Stimulated activated CD8-positive, alpha-beta memory T cell treated with anti-CD3 and anti-CD28 coated beads, Interleukin-12 subunit alpha, Interleukin-12 subunit beta, amount 100 ng/mL, for 4 hours (primary cell): ENCODE measurements around the gene DTHD1.
A peak's percentile ranks its signal among the peaks of the same experiment; 100 is the strongest.

Source experiments
- DNase-seq: peaks from one replicate; pipeline ENCODE4 v3.0.0-alpha.2; 2020; ENCODE audit warnings: low read depth

DTHD1 gene

DNA sequence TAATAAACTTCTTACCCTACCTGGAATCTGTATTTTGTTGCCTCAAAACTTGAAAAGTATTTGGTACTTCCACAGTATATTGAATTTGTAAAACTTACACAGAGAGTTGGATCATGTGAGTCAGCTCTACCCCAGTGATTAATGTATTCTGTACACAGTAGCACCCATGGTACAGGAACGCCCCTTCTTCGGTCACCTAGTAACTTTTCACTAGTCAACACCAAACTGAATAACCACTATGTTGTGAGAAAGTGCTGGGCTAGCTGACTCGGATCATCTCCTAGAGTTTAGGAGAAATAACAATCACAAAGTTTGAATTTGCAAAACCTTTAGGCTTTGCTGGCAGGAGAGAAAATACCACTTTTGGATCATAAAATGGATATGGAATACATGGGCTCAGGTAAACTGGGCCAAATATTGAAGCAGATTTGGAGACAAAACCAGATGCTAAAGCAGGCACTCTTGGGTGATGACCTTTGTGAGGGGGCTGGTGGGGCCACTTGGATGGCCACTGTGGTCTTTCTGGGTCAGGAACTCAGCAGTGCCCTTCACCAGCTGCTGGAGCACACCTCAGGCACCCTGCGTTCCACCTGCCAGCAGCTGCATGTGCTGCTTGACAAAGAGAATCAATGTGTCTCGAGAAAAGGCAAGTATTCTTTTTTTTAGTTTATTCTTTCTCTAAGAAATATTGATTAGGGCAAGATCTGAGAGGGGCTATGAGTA, at the start of gene DTHD1:
TSS of gene DTHD1 (plus strand) at position 233 of the 723 bp plus-strand sequence. CDS start at position 376, 143 bp downstream.
- DNase-seq, result no peak

GRCh38 chr4:36233567-36234266, 47.7 kb upstream of the DTHD1 start:
- no peak for DNase-seq

DNA sequence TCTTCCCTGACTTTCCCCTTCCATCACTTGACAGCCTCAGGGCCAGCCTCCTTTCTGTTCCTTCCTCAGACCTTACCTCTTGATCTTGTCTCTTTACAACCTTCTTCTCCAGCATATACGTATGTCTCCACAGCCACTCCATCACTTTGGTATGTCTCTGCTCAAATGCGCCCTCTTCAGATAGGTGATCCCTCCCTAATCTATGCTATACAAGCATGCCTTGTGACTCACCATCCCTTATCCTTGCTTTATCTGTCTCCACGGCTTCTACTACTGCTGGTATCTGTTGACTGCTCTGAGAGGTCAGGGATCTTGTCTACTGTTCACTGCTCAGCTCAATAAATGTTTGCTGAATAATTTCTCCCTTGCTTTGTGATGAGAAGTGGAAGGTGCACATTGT, 46.1 kb upstream of the DTHD1 start:
- DNase-seq, result no peak

- DNase-seq, result no peak
Measured at GRCh38 chr4:36236159-36236558, 45.3 kb upstream of the DTHD1 start.

DNA sequence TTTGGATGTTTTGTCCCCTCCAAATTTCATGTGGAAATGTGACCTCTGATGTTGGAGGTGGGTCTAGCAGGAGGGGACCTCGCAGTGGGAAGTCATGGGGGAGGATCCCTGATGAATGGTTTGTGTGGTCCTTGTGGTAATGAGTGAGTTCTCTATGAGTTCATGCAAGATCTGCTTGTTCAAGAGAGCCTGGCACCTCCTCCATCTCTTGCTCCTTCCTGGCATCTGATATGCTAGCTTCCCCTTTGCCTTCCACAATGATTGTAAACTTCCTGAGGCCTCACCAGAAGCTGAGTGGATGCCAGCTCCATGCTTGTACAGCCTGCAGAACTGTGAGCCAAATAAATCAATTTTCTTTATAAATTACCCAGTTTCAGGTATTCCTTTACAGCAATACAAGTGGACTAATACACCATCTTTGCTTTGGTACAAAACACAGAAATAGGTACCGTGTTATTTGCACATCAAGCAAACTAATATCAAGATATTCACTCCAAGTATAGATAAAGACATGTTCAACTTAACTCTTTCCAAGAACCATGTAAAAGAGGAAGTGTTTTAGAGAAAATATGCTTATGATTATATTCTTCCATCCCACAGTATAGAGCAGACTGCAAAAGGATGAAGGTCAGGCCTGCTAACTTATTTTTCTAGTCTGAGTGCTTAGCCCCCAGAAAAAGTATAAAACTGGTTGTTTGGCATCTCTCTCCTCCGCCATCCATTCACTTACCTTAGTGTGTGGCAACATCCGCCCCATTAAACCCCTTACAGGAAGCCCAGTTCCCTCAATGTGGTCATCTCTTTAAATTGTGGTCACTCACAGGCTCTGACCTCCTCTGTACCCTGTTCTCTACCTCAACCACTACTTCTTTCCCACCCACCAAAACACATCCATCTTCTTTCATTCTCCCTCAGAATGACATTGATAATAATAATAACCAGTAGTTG, 43.8 kb upstream of the DTHD1 start:
- no peak for DNase-seq

DNA sequence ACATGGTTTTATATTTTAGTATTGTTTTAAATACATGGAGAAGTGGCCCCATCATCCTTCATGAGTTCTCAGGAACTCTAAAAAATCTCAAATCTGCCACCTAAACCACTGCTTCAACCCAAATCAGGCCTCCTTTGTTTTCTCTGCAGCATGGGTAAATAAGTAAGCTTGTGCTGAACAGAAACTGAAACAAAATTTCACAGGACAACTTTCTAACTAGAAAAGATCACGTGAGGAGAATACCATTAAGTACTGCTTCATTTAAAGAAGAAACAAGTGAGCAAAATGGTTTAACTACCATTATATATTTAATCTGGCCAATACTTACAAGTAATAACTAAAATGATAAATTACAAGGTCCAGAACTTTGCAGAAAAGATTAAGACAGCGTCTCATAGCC, 39.6 kb upstream of the DTHD1 start:
- DNase-seq, result no peak

GRCh38 chr4:36242629-36243354, 38.6 kb upstream of the DTHD1 start:
- no peak for DNase-seq

DNA sequence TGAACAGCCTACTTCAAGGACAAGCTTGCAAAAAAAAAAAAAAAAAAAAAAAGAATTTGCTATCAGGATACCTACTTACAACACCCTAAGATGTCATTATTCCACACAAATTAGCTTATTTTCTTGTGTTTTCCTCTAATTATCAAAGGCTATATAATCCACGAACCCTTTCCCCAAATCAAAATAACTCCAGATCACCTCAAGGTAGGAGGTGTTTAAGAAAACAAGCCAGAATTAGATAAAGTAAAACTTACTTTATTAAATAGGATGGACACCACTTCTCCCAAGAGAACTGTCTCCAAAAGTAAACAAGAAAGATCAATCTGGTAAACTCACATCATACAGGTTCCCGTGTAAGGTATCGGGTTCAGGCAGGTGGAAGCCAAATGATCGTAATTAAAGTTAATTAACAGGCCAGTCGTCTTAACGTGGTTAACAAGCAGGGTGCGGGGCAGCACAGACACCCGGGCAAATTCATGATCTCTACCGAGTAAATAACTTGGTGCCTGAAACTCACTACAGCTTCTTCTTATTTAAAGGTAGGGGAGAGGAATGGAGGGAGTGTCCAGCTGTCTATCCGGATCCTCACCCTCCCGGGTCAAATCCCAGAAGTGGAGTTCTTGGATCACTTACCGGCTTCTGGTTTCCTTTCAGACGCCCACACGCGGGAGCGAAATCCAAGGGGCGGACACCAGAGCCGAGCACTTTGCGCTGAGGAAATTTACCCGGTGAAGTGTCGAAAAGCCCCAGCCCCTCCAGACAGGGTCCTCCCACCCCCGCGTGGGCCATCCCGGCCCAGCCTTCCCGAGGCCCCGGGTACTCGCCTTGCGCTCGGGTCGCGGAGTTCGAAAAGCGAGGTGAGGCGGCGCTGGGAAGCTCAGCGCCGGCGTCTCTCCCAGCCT, 37.8 kb upstream of the DTHD1 start:
- DNase-seq, result peak; percentile 34

GRCh38 chr4:36244257-36245082, 36.9 kb upstream of the DTHD1 start, which contains the start of gene ARAP2:
ARAP2 (minus strand) TSS chr4:36244514; CDS start chr4:36229486, 15,028 bp downstream.
- peak; percentile 77 for DNase-seq

GRCh38 chr4:36249610-36250009, 31.8 kb upstream of the DTHD1 start:
- DNase-seq, result no peak

DNA sequence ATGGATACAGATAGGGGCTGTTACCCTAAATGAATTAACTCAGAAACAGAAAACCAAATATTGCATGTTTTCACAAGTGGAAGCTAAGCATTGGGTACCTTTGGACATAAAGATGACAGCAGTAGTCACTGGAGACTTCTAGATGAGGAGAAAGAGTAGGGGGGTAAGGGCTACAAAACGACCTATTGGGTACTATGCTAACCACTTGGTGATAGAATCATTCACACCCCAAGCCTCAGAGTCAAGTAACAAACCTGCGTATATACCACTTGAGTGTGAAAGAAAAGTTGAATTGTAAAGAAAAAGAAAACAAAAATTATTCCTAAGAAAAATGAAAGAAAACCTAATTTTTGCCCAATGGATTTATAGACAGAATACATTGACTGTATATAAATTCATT, 29.4 kb upstream of the DTHD1 start:
- DNase-seq, result no peak

GRCh38 chr4:36254371-36254770, 27.0 kb upstream of the DTHD1 start:
- DNase-seq, result no peak

DNA sequence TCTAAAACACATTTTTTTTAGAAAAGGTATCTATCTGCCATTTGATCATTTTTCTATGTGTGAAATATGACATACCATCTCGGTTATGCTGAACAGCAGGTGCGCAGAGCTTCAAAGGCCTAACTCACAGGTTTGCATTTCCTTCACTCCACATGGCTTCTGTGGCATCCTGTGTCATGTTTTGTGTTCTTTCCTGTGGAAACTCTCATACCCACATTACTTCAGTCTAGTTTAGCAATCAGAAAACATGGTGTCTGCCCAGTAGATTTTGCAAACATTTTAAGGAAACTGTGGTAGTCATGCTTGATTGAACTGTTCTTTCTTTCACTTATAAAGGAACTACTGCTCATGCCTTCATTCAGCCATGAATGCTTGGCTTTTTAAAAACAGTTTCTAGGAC, 25.8 kb upstream of the DTHD1 start:
- DNase-seq, result peak; percentile 29

DNA sequence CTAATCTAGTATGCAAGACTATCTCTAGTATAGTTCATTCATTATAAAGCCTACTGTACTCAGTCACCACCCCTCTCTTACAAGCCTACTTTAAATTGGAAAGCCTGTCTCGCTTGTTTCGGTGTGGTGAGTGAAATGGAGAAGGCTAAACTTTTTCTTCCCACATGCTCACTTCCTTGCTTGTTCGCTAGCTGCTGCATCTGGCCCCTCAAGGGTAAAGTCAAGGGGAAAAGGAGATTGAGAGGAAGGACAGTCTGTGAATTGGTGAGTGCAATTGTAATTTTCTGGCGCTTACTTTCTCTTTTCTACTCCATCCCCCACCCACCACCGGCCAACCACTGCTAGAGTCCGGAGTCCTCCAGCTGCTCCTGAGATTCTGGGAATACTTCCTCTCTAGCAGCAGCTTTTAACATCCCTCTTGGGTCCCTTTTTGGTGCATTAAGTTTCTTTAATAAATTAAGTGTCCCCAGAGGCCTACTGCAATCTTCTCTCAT, 25.0 kb upstream of the DTHD1 start:
- DNase-seq, result no peak

DNA sequence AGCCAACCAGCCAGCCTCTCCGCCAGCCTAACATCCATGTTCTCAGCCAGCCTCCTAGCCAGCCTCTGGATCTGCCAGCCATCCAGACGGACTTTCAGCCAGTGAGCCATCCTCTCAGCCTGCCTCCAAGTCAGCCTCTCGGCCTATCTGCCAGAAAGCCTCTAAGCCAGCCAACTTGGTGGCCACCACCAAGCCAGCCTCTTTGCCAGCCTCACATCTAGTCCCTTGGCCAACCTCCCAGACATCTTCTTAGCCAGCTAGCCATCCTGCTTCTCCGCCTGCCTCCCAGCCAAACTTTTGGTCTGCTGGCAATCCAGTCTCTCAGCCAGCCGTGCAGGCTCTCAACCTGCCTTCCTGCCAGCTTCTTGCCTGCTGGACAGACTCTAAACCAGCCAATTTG, 20.7 kb upstream of the DTHD1 start:
- no peak for DNase-seq

GRCh38 chr4:36264207-36264826, 17.1 kb upstream of the DTHD1 start:
- no peak for DNase-seq

- DNase-seq, result no peak
Measured at GRCh38 chr4:36267486-36268268, 13.7 kb upstream of the DTHD1 start.

DNA sequence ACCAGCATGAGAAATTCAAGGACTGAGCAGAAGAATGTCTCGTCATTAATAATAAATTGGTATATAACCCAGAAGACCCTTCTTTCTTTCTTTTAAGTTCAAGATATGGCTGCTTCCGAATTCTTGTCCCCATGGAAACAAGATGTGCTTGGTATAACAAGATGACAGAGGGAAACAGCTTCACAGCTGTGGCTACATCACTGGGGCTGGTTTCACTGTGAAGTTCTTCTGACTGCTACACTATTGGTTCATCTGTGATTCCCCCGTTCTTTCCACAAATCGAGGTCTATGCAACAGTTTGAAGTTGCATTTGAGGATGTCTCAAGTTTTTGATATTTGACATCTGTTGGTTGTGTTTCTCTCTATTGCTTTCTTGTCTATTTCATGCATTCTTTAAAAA, 12.3 kb upstream of the DTHD1 start:
- DNase-seq, result no peak
